Mucosa of stomach (tissue), 1 donor: Measurements from ENCODE around the gene GTF3A.
A peak's percentile ranks its signal among the peaks of the same experiment; 100 is the strongest.

Experiments
- H3K27me3 ChIP-seq: one replicate; pipeline ENCODE4 v1.7.0; 2013; ENCODE audit warnings: mild to moderate bottlenecking, low read length; ENCODE audit not compliant: control insufficient read depth, insufficient read depth
- H3K36me3 ChIP-seq: one replicate; pipeline ENCODE4 v1.7.0; 2013; ENCODE audit warnings: low read length; ENCODE audit not compliant: control insufficient read depth, insufficient read depth
- H3K4me1 ChIP-seq: one replicate; pipeline ENCODE4 v1.7.0; 2013; ENCODE audit warnings: mild to moderate bottlenecking, low read length; ENCODE audit not compliant: control insufficient read depth, insufficient read depth
- H3K4me3 ChIP-seq: one replicate; pipeline ENCODE4 v1.7.0; 2013; ENCODE audit warnings: low read length
- H3K9ac ChIP-seq: one replicate; pipeline ENCODE4 v1.7.0; 2013; ENCODE audit warnings: mild to moderate bottlenecking, low read length, moderate library complexity
- H3K9me3 ChIP-seq: one replicate; pipeline ENCODE4 v1.7.0; 2013; ENCODE audit warnings: mild to moderate bottlenecking, low read length, moderate library complexity; ENCODE audit not compliant: control insufficient read depth
- donor health status: Pancreatic carcinoma.

GTF3A gene

DNA sequence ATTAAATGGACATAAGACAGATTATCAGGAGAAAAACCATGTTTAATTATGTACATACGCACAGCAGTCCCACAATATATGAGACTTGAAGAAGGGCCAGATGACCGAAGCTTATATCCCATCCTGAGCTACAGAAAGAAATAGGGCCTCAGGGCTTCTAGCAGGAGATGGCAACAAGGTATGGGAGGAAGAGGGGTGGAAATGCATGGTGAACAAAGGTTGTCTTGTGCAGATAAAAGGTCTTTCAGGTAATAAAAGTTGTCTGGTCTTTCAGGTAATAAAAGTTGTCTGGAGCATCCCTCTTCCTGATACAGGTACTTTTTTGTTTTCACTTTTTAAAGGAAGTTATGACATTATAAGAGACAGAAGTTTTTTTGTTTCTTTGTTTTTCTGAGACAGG, 15.4 kb upstream of the GTF3A start:
- H3K27me3 ChIP-seq = no peaks in the 10 kb centered on the region
- H3K36me3 ChIP-seq = no peaks in the 10 kb centered on the region
- no peak overlapping the region for H3K4me3 ChIP-seq
- no peaks in the 10 kb centered on the region for H3K9me3 ChIP-seq
- H3K9ac ChIP-seq = no peak overlapping the region
- H3K4me1 ChIP-seq = peaks cover 25% of the 10 kb centered on the region

DNA sequence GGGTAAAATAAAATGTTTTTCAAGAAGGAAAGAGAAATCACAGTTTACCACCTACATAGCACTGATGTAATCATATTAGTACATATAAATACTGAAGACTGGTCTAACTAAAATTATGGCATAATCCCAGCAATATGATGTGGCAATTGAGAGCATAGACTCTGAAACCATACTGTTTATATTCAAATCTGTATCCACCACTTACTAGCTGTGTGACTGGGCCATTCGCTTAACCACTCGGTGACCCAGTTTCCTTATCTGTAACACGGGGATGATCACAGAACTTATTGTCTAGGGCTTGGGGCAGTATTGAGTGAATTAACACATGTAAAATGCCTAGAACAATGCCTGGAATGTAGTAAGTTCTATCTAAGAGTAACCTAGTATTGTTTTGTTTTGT, 13.1 kb upstream of the GTF3A start:
- H3K36me3 ChIP-seq = no peaks in the 10 kb centered on the region
- H3K4me1 ChIP-seq = peaks cover 3% of the 10 kb centered on the region
- H3K4me3 ChIP-seq = no peak overlapping the region
- H3K9ac ChIP-seq = no peak overlapping the region
- H3K9me3 ChIP-seq = no peaks in the 10 kb centered on the region
- no peaks in the 10 kb centered on the region for H3K27me3 ChIP-seq

DNA sequence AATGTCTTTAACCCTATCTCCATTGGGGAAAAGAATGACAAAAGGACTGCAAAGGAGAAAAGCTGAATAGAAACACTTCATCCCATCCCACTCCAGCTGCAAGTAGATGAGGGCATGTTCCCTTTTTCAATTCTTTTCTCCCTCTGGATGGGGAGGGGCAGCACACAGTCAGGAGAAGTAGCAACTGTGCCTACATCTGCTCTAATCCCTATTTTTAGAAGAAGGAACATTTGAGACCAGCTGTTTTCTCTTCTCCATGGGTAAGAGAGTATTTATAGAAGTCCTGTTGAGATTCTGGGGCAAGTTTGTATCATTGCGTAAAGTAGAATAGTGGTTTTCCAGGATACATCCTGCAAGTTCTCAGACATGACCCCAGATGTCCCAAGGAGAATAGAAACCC, 9.3 kb upstream of the GTF3A start:
- H3K27me3 ChIP-seq = no peaks in the 10 kb centered on the region
- no peaks in the 10 kb centered on the region for H3K9me3 ChIP-seq
- no peaks in the 10 kb centered on the region for H3K4me1 ChIP-seq
- H3K4me3 ChIP-seq = no peak overlapping the region
- H3K36me3 ChIP-seq = no peaks in the 10 kb centered on the region
- H3K9ac ChIP-seq = no peak overlapping the region

DNA sequence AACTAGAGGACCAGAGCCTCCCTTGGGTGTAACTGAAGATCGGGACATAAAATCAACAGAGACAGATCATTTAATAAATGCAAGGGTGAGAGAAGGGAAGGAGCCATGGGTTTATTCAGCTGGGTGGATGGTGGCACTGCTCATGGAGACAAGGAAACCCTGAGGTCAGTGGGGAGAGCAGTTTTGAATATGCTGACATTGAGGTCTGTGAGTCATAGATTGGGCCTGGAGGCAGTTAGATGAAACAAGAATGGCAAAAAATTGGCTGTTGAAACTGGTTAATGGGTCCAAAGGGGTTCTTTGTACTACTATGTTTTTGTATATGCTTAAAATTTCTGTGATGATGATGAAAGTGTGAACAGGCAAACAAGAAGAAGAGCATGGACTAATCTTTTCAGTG, 5.1 kb upstream of the GTF3A start:
- H3K4me1 ChIP-seq = peaks cover 7% of the 10 kb centered on the region
- no peaks in the 10 kb centered on the region for H3K9me3 ChIP-seq
- no peak overlapping the region for H3K9ac ChIP-seq
- H3K4me3 ChIP-seq = no peak overlapping the region
- no peaks in the 10 kb centered on the region for H3K36me3 ChIP-seq
- no peaks in the 10 kb centered on the region for H3K27me3 ChIP-seq

DNA sequence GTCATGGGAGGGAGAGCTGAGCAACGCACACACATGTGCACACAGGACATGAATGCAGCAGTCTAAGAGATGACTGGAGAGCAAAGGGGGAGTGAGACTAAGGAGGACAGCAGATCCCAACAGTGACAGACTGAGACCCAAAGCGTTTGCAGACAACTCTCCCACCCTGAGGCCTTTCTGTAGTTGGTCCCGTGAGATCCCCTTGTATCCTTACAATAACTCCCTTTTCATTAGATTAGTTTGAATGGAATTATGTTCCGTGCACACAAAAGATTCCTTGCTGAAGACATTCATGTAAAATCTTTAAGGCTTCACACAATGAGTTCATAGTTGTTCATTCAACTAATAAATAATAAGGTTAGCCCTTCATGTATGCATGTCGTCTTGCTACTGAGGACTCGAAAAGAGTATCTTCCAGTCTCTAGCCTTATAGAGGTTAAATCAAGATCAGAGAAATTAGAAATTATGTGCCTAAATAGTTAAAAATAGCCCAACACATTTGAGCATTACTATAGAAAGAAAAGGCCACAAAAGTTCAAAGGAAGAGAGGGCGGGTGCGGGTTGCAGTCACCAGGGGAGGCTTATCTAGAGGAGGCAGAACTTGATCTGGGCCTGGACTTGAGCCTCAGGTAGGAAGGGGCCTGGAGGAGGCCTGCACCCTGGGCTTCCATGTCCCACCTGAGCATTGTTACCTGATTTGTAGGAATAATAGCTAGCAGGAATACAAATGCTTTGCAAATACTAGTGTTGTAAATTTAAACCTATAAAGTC, 3.1 kb upstream of the GTF3A start:
- no peaks in the 10 kb centered on the region for H3K36me3 ChIP-seq
- H3K9ac ChIP-seq = no peak overlapping the region
- H3K27me3 ChIP-seq = no peaks in the 10 kb centered on the region
- peaks cover 24% of the 10 kb centered on the region for H3K4me1 ChIP-seq
- H3K9me3 ChIP-seq = no peaks in the 10 kb centered on the region
- H3K4me3 ChIP-seq = no peak overlapping the region

DNA sequence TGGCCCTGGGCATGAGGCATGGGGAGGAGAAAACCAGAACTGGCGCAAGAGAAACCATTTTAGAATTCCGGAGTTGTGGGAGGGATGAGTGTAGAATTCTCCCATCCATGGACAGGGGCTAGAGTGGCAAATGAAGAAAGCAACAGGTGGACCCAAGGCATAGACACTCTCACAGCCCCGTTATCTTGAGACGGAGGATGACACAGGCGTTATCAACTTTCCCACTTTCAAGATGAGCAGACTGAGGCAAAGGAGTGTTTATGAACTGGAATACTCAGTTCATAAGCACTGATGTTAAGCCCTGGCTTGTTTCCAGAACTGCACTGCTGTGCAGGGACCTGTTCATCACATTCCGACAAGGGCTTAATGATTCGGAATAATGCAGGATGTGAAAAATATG, 1.1 kb upstream of the GTF3A start:
- Histone ChIP-seq H3K4me1 (peaks cover 38% of the 10 kb centered on the region), H3K4me3 (no peak overlapping the region), H3K27me3 (no peaks in the 10 kb centered on the region), H3K9ac (no peak overlapping the region), H3K36me3 (no peaks in the 10 kb centered on the region), H3K9me3 (no peaks in the 10 kb centered on the region)

DNA sequence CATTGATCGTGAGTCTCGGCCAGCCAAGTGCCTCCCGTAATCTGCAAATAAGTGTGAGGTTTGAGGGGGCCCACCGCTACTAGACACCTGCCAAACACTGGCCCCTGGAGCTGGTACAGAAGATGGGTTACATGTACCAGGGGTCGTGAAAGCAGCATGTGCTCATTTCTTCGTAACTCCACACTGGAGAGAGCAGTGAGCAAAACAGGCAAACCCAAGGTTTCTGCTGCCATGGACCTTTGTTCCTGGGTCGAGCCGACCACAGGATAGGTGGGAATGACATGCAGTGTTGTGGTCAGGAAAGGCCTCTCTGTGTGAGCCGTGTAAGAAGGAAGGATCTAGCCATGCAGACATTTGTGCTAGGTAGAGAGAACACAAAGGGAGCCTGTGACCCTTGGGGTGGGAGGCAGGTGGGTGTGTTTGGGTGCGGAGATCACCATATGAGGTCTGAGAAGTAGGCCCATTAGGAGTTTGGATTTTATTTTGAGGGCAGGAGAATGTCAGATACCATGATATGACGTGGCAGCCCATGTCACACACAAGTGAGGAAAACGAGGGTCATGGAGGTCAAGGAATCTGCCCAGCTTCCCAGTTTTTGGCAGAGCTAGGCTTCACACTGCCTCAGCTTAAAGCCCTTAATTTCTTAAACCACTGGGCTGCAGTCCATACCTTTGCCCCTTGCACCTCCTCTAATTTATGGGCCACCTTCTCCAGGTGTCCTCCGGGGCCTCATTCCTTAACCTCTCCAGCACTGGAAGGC, 919 bp downstream of the GTF3A start:
- Histone ChIP-seq H3K4me1 (peaks cover 38% of the 10 kb centered on the region), H3K36me3 (no peaks in the 10 kb centered on the region), H3K9ac (peak overlapping the region; percentile 56), H3K4me3 (peak overlapping the region; percentile 34), H3K9me3 (no peaks in the 10 kb centered on the region), H3K27me3 (no peaks in the 10 kb centered on the region)

DNA sequence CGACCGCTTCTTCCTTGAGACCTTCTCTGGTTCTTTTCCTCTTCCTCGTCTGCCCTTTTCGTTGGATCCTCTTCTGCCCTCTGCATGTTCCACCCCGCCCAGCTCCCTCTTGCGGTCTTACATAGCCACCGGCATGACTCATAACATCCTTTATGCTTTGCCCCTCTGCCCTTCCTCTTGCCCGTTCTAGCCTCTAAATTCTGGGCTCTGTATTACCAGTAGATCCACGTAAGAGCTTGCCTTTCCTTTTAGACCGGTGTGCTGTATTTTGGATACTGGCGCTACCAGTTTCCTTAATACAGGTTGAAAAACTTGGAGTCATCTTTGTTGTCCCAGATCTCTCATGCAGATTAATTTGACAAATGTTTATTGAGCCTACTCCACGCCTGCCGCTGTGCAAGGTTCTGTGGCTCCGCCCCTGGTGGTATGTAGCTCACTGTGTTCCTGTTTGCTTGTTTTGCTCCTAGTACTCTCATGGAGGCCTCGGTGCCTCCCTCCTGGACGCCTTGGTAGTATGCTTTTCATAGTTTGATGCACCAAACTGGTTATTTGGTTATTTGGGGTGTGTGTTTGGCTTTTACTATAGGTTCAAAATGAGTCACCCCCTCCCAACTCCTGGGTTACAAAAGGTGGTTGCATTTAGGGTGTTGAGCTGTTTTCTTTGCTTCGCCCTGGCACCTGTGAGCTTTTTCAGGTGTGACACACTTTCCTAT, 1.7 kb downstream of the GTF3A start:
- Histone ChIP-seq H3K4me3 (peak overlapping the region; percentile 34), H3K36me3 (no peaks in the 10 kb centered on the region), H3K9me3 (no peaks in the 10 kb centered on the region), H3K4me1 (peaks cover 38% of the 10 kb centered on the region), H3K9ac (peak overlapping the region; percentile 56), H3K27me3 (no peaks in the 10 kb centered on the region)

DNA sequence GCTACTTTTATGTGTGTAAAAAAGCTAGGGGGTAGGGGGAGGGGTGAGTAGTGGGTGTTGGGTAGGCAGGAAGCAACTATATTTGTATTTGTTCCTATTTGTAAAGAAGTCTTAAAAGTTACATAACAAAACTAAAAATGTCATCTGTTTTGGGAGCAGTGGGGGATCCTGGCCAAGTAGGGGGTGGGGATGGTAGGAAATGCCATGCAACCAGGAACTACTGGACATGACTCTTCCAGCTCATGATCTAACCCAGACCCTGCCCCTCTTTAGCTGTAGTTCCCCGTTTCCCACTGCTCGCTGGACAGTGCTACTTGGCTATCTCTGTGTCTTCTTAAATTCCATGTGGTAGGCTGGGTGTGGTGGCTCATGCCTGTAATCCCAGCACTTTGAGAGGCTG, 3.2 kb downstream of the GTF3A start:
- no peaks in the 10 kb centered on the region for H3K27me3 ChIP-seq
- no peaks in the 10 kb centered on the region for H3K9me3 ChIP-seq
- H3K36me3 ChIP-seq = peaks cover 9% of the 10 kb centered on the region
- no peak overlapping the region for H3K4me3 ChIP-seq
- H3K9ac ChIP-seq = no peak overlapping the region
- H3K4me1 ChIP-seq = peaks cover 38% of the 10 kb centered on the region

DNA sequence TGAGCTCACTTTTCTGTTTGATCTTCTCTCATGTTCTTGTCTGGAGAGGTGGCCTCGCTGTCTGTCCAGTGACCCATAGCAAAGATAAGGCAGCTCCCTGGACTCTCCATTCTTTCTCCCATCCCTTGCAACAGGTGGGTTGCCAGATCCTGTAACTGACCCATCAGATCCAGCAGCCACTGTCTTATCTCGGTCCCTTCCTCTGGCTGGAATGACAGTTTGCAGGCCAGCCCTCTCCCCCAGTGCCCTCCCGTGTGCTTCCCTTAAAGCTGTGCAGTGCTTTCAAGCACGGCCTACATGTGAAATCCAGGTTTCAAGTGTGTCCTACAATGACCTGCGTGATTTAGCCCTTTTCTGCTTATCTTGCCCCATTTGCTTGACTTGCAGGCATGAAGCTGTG, 3.7 kb downstream of the GTF3A start:
- Histone ChIP-seq H3K36me3 (peaks cover 10% of the 10 kb centered on the region), H3K9ac (no peak overlapping the region), H3K9me3 (no peaks in the 10 kb centered on the region), H3K27me3 (no peaks in the 10 kb centered on the region), H3K4me3 (no peak overlapping the region), H3K4me1 (peaks cover 38% of the 10 kb centered on the region)

DNA sequence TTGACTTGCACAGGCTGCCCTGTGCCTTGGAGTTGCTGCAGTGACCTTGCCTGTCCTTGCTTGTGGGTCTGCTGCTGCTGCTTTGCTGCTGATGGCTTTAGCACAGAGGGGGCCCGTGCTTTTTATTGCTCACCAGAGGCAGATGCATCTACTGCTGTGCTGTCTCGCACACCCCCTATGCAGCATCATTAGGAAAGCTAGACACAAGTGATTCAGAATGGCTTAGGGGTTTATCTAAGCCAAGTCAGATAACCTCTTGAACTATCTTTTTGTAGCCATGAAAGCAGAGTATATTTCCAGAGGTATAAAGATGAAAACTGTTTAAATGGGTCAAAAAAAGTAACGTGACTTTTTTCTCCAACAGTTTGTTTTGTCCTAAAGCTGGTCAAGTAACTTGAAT, 7.8 kb downstream of the GTF3A start:
- Histone ChIP-seq H3K27me3 (no peaks in the 10 kb centered on the region), H3K4me3 (no peak overlapping the region), H3K9ac (no peak overlapping the region), H3K36me3 (peaks cover 10% of the 10 kb centered on the region), H3K4me1 (peaks cover 6% of the 10 kb centered on the region), H3K9me3 (no peaks in the 10 kb centered on the region)

DNA sequence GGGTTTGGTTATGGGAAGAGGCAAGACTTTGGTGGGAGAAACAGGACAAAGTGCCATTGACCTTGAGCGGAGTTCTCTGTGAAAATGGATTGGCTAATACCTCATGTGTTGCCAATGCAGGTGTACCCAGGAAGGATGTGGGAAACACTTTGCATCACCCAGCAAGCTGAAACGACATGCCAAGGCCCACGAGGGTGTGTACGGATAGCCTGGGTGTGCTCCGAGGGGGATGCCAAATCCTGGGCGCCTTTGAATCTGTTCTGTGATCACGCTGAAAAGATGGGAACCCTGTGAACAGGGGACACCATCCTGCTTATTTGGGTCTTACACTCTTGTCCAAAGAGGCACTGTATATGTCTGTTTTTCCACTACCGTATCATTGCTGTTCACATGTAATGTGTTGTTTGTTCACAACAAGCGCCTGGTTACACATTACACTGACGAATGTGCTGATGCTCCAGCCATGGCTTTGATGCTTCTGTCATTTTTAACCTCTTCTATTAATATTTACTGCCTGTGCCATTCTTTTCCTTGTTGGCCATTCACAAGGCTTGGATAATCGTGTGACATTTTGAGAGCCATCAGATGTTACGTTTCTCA, 8.3 kb downstream of the GTF3A start:
- Histone ChIP-seq H3K36me3 (peaks cover 10% of the 10 kb centered on the region), H3K4me3 (no peak overlapping the region), H3K9me3 (no peaks in the 10 kb centered on the region), H3K27me3 (no peaks in the 10 kb centered on the region), H3K4me1 (peaks cover under 1% of the 10 kb centered on the region), H3K9ac (no peak overlapping the region)
